DOHH2 (cell line): ENCODE data around the gene CALHM2.

Experiments
- EZH2phosphoT487 ChIP-seq: fragments of 200-600 bp; sonication (generic); IDR thresholded peaks from 2 replicates; pipeline ENCODE4 v1.6.1; 2017; ENCODE audit warnings: borderline replicate concordance, mild to moderate bottlenecking, antibody characterized with exemption, low read length, moderate library complexity, mixed read lengths
- TF ChIP-seq, protein P1 (sequence below): fragments of 200-600 bp; sonication (generic); IDR thresholded peaks from one replicate; pipeline ENCODE4 v1.5.1; 2014; ENCODE audit warnings: antibody characterized with exemption, mild to moderate bottlenecking, low read depth, low read length; ENCODE audit not compliant: poor library complexity, severe bottlenecking

DNA sequence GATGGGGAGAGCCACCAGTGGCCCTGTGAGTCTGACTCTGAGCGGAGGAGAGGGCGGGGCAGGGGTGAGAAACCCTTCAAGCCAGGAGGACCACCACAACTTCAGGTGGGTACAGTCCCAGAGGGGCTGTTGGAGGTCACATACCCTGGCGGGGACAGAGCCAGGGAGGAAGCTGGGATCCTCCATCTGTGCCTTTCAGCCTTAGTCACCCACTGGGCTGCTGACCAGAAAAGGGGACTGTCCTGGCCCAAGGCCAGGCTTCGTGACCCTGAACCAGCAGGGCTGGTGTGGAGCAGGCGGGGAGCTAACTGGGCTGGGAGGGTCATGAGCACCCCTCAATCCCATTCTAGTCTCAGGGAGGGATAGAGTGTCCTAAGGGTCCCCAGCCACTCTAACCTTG, 28.4 kb upstream of the CALHM2 start:
- TF ChIP-seq, protein P1, sequence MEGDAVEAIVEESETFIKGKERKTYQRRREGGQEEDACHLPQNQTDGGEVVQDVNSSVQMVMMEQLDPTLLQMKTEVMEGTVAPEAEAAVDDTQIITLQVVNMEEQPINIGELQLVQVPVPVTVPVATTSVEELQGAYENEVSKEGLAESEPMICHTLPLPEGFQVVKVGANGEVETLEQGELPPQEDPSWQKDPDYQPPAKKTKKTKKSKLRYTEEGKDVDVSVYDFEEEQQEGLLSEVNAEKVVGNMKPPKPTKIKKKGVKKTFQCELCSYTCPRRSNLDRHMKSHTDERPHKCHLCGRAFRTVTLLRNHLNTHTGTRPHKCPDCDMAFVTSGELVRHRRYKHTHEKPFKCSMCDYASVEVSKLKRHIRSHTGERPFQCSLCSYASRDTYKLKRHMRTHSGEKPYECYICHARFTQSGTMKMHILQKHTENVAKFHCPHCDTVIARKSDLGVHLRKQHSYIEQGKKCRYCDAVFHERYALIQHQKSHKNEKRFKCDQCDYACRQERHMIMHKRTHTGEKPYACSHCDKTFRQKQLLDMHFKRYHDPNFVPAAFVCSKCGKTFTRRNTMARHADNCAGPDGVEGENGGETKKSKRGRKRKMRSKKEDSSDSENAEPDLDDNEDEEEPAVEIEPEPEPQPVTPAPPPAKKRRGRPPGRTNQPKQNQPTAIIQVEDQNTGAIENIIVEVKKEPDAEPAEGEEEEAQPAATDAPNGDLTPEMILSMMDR = no peak
- TF ChIP-seq EZH2phosphoT487 = no peak
